GM18868 (cell line): ENCODE data around the gene PTPRE.
A peak's percentile ranks its signal among the peaks of the same experiment; 100 is the strongest.

ENCODE experiments used
- ATAC-seq: cut with Tn5 transposase; IDR thresholded peaks from one replicate; pipeline ENCODE4 v1.9.1; 2021; ENCODE audit warnings: mild to moderate bottlenecking, moderate library complexity; ENCODE audit not compliant: unreplicated experiment

PTPRE gene

DNA sequence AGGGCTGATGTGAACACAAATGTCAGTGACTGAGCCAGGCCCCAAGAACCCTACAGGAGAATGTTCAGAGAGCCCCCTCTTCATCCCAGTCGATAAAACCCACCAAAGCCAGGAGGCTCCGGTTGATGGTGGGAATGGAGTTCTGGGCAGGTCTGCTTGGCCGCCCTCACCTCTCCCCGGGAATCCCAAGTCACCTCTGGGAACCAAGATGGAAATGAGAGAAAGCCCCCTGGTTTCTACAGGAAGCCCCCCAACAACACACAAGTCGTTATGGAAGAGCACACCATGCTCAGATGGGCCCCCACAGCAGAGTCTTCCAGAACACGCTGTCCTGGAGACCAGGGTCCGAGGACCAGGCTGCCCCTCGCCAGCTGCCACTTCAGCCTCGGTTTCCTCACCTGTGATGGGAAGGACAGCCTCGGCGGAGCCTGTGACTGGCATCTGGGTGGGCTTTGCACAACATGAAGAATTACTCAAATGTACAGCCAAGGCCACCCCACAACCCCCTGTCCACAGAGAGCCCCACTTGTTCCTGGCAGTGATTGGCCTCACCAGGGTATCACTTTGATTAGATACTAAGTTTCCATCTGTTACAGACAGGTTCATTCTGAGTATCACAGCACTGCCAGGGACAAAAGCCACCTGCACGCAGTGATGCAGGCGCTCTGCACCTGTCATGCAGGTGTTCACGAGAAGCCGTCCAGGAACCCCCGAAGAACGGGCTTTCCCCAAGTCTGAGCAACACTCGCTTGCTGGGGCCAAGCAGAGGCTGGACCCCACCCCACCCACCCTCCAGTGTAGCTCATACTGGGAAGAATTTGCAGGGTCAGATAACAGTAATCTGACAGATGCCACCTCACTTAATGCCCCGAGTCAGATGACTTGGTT, 161.7 kb downstream of the PTPRE start:
- no peak for ATAC-seq

GRCh38 chr10:128069351-128070051, 162.6 kb downstream of the PTPRE start:
- ATAC-seq, result peak; percentile 44

DNA sequence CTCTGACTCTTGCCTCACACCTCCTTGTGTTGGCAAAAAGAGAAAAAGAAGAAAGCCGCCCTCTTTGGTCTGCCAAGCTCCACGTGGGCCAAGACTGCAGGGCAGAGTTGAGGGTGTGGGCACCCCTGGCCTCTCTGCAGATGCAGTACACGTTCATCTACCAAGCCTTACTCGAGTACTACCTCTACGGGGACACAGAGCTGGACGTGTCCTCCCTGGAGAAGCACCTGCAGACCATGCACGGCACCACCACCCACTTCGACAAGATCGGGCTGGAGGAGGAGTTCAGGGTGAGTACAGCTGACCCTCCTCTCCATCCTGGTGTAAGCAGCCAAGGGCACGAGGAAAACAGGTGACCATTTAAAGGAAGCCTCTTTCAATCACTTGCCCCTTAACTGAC, 163.3 kb downstream of the PTPRE start:
- ATAC-seq, result no peak

DNA sequence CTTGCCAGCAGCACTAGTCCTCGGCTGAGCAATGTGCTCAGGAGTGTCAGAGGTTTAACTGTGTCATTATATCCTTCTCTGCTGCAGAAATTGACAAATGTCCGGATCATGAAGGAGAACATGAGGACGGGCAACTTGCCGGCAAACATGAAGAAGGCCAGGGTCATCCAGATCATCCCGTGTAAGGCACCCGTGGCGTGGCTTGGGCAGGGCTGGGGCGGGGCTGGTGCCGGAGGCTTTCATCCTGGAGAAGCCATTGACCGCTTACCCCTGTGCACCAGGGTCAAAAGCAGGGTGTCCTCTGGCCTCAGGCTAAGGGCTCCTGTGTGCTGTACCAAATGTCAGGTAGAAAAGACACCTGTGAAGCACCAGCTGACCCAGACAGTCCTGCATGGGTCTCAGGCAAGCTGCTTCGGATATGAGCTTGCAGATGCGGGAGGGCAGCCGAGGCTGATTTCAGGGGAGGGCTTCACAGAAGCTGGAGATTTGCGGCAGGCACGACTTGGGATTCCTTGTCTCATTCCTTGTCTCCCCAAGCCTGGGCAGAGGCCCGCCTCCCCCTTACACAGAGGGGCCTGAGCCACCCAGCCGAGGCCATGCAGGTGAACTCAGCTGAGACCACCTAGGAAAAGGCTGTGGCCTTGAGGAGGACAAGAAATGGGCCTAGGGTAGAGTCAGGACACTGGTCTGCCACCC, 164.0 kb downstream of the PTPRE start:
- no peak for ATAC-seq

DNA sequence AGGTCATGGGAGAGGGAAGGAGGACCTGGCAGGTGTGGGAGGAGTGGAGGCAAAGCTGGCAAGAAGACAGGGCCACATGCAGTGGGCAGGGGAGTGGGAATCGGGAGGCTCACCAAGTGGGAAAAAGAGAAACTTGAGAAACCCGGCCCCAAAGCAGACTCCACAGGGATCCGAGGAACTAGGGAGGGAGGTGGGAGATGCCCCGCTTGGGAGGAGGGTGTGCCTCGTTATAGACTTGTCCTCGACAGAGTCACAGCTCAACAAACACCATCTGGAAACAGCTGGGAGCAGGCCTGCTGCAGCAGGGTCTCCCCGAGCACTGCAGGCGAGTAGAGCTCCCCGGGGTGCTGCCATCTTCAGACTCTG, 164.5 kb downstream of the PTPRE start:
- ATAC-seq, result no peak

DNA sequence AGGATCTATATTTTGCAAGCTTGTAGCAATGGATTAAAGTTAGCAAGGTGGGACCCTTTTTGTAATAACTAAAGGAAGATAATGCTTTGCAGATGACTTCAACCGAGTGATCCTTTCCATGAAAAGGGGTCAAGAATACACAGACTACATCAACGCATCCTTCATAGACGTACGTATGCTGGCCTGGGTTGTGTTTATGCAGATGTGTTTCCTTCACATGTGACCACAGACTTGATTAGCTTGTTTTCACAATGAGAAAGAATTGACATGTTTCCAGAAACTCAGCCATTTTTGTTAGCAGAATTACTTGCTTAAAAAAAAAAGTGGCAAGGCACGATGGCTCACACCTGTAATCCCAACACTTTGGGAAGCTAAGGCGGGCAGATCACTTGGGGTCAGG, 165.1 kb downstream of the PTPRE start:
- ATAC-seq, result no peak

- no peak for ATAC-seq
Measured at GRCh38 chr10:128072941-128073645, 166.2 kb downstream of the PTPRE start.

DNA sequence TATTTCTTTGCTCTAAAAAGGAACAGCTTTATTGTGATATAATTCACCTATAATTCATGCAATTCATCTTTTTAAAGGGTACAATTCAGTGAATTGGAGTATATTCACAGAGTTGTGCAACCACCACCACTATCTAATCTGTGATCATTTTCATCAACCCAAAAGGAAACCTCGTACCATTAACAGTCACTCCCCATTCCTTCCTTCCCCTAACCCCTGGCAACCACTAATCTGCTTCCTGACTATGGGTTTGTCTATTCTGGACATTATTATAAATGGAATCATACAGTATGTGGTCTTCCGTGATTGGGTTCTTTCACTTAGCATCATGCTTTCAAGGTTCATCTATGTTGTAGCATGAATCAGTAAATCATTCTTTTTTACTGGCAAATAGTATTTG, 167.0 kb downstream of the PTPRE start:
- ATAC-seq, result no peak

- ATAC-seq, result no peak
Measured at GRCh38 chr10:128074589-128074988, 167.7 kb downstream of the PTPRE start.

DNA sequence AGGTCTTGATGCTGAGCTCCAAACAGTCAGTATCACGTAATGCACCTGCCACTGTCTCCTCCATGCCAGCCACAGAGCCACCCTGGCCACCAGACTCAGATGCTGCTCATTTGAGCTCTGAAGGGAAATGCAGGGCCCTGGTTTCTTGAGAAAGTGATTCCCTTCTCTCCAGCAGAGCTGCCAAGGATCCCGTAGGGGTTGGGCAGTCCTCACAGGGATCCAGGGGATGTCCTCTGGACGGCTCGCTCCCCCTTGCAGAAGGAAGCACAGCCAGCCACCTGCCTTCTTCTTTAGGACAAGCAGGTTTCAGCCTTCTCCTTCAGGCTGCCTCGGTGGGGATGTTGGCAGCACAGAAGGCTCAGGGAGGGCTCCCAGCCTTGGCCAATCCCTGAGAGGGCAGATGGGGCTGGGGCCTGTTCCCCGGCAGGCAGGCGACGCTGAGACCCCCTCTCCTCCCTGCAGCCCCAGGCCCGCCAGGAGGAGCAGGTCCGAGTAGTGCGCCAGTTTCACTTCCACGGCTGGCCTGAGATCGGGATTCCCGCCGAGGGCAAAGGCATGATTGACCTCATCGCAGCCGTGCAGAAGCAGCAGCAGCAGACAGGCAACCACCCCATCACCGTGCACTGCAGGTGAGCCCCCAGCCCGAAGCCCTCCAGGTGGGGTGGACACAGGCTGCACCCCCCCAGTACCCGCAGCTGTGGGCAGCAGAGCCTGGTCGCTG, 170.4 kb downstream of the PTPRE start:
- no peak for ATAC-seq

- peak; percentile 84 for ATAC-seq
Measured at GRCh38 chr10:128078136-128078969, 171.4 kb downstream of the PTPRE start.

DNA sequence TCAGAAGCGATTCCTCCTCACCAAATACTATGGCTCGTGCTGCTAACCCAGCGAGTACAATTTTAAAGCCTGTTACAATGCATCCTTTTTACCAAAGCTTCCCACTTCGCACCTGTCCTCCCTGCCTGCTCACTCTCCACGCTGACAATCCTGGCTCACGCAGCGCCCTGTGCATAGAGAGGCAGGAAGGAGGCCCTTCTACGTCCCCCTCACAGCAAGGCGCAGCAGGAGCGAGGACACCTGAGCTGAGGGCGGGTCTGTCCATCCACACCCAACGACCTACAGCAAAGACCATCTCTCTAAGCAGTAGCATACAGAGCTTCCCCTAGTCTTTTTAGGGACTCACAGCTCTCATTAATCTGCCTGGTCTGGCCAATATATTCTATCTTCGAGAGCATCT, 173.3 kb downstream of the PTPRE start:
- ATAC-seq, result no peak

DNA sequence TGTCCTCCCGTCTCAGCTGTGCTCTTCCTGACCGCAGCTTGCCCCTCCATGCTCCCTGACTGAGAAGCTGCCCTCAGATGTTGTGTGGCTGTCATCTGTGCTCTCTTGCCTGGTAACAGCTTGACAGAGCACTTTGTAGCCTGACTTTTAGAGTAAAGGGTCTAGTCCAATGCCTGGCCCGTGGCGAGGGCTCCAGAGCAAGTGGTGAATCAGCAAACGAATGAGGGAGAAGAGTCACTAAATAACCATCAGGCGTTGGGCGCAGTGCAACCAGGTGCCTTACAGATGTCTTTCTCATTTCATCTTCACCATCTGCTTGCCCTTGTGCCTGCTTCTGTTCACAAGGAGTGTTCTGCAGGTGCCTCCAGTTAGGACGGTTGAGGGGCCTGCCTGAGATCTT, 173.7 kb downstream of the PTPRE start:
- ATAC-seq, result no peak

- ATAC-seq, result no peak
Measured at GRCh38 chr10:128081222-128081621, 174.3 kb downstream of the PTPRE start.

DNA sequence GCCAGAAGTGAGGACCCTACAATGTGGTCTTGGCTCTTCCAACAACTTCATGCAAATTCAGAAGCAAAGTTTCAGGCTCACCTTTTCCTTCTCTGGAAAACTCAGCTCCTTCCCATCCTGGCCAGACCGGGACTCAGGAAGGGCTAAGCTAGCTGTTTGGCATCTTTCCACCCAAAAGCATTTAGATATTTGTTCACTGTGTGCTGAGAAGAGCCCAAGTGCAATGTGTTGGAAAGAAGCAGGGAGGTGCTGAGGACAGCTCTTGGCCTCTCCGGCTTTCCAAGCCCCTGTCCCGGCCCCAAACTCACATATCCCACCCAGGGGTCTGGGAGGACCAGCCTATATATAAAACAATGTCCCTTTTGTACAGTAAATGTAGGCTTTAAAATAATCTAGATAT, 174.8 kb downstream of the PTPRE start:
- ATAC-seq, result no peak

GRCh38 chr10:128083191-128083895, 176.4 kb downstream of the PTPRE start:
- ATAC-seq, result no peak

- ATAC-seq, result no peak
Measured at GRCh38 chr10:128084364-128084763, 177.5 kb downstream of the PTPRE start.

DNA sequence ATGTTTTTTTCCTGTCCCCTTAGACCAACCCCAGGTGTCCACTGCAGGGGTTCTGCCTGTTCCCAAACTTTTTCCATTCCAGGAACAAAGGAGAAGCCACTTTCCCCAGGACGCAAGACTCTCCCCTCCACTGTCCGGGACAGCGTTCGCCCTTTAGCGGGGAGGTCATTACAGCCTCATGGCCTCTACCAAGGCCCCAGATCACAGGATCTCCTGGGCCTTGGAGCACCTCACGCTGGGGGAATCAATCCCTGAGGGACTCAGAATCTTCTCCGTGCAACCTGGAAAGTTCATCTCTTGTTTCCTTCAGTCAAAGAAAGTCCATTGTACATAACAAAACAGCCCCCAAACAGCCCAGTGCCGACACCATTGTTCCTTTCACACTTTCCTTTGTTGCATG, 178.1 kb downstream of the PTPRE start:
- no peak for ATAC-seq
